ENCODE measurements around the gene TSPAN32.
"Not testable (repeated sequence)": the region's sequence is repeated elsewhere in the genome, so short reads cannot be mapped to it uniquely, and the experiment has no call there.

TSPAN32 gene

GRCh38 chr11:2267851-2268728, 33.7 kb upstream of the TSPAN32 start:
- DNase-seq: no peak

GRCh38 chr11:2268729-2269600, 32.8 kb upstream of the TSPAN32 start:
- no peak for DNase-seq

DNA sequence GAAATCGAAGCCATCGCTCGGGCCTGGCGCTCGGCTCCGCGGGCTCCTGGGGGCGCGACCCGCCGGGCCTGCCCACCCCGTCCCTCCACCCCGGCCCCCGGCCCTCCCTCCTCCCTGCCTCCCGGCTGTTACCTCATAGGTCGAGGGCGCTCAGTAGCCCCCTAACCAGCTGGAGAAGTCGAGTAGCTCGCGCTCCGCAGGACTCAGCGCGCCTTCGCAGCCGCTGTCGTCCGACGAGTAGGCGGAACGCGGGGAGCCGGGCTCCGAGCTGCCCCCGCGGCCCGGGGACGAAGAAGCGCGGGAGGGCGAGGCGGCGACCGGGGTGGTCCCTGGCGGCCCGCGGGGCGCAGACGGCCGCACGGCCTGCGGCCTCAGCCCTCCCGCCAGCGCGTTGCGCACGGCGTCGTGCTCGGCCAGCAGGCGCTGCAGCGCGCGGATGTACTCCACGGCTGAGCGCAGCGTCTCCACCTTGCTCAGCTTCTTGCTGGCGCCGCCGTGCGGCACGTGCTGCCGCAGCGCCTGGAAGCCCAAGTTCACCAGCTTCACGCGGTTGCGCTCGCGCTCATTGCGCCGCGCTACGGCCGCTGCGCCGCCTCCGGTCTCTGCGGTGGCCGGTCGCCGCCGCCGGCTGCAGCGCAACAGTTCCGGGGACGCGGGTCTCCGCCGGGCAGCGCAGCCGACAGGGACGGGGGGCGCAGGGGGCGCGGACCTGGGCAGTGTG, 32.1 kb upstream of the TSPAN32 start:
- DNase-seq: no peak

DNA sequence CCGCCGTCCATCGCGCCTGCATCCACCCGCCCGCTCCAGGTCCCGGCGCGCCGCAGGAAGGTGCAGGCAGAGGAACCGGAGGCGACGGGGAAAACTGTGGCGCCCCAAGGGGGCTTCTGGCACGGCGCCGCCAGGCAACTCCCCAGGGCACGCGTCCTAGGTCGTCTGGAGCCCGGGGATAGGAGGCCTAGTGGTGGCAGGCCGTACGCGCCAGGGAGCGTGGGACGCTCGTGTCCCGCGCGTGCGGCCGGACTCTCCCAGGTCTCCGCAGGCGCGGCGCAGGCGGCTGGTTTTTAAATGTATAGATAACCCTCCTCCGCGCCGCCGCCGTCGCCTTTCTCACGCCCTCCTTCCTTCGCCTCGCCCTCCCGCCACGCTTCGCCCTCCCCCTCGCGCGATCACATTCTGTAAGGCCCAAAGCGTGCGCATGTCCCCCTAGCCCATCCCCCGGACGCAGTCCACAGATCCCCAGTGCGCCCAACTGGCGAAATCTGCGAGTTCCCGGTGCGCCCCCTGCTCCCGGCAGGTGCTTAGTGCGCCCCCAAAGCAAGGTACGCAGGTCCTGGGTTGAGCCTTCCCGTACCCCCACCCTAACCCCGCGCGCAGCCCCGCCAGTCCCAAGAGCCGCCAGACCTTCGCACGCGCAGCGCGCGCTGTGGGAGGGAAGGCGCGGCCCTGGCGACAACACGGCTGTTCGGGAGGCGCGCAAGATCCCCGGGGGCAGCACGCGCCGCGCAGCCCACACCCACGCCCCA, 31.3 kb upstream of the TSPAN32 start, which contains the start of gene ASCL2:
Gene ASCL2 (minus strand): TSS at position 267 of the 755 bp plus-strand sequence. CDS start 256 bp downstream, at position 11.
- DNase-seq: no peak

DNA sequence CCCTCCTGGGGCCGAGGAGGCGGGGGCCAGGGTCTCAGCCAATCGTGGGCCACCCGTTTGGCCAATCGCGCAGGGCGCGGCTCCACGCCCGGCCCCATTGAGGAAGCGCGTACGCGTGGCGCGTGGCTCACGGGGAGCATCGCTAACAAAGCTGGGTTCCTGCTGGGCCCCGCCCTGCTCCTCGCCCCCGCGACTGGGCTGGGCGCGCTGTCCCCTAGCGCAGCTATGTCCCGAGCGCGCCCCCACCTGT, 30.8 kb upstream of the TSPAN32 start:
- DNase-seq: no peak

DNA sequence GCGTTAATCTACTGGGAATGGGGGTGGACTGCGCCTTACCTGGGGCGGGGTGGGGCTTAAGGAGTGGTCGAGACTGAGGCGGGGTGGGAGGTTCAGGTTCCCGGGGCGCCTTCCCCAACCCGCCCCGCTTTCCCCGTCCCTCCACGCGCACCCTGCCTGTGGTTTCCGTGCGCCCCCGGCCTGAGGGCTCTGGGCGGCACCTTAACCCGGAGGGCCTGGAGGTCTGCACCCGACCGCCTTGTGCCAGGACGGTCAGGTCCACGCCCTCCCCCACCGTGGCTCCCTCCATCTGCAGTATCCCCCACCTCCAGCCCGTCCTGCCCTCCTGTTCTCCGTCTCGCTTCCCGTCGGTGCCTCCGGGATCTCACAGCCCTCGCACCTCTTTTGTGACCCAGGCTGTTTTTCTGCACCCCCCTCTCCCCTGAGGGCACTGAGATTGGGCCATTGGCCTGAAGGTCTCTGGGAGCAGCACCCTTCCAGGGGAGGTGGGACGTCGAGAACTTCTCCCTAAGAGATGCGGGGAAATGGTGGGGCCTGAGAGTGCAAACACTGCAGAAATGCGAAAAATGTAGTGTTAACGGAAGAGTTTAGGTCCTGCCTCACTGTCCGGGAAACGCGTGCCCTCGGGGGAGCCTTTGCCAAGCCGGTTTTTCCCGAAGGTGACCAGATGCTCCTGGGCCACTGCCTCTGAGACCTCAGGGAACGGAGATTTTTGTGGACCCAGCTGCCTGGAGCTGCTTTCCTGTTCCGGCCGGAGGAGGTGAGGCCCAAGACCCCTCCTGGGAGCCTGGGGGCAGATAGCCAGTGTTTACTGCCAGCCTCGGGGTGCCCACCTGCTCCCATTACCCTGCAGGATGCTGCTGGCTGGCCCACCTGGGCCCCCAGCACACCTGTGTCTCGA, 30.2 kb upstream of the TSPAN32 start:
- no peak for DNase-seq

DNA sequence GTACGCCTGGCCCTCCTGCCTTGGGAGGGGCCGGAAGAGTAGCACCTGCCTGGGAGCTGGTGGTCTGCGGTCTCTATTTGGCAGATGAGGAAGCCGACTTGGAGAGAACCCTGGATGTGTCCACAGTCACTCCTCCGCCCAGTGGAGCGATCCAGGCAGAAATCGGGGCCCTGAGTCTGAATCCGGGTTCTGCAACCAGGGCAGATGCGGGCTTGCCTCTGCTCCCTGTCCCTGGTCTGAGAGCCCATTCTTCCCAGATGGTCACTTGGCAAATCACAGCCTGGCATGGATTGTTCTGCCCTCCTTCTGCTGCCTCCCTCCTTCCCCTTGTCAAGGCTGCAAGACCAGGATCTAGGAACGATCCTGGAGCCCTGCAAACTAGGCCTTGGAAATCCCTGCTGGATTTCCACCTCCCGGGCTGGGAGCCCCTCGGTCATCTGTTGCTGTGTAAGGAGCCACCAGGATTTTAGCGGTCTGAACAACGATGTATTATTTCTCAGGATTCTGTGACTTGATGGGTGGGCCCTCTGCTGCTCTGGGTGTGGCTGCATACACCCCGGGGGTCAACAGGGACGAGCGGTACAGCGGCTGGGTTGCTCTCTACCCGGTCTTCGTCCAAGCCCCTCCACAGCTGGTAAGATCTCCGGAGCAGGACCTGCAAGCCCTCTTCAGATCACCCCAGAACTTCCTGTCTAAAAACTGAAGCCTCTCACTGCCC, 29.4 kb upstream of the TSPAN32 start:
- no peak for DNase-seq

- no peak for DNase-seq
These were observed 28.9 kb upstream of the TSPAN32 start for GRCh38 chr11:2272946-2273280.

GRCh38 chr11:2273311-2273710, 28.5 kb upstream of the TSPAN32 start:
- DNase-seq: no peak

GRCh38 chr11:2273771-2274170, 28.0 kb upstream of the TSPAN32 start:
- DNase-seq: no peak

DNA sequence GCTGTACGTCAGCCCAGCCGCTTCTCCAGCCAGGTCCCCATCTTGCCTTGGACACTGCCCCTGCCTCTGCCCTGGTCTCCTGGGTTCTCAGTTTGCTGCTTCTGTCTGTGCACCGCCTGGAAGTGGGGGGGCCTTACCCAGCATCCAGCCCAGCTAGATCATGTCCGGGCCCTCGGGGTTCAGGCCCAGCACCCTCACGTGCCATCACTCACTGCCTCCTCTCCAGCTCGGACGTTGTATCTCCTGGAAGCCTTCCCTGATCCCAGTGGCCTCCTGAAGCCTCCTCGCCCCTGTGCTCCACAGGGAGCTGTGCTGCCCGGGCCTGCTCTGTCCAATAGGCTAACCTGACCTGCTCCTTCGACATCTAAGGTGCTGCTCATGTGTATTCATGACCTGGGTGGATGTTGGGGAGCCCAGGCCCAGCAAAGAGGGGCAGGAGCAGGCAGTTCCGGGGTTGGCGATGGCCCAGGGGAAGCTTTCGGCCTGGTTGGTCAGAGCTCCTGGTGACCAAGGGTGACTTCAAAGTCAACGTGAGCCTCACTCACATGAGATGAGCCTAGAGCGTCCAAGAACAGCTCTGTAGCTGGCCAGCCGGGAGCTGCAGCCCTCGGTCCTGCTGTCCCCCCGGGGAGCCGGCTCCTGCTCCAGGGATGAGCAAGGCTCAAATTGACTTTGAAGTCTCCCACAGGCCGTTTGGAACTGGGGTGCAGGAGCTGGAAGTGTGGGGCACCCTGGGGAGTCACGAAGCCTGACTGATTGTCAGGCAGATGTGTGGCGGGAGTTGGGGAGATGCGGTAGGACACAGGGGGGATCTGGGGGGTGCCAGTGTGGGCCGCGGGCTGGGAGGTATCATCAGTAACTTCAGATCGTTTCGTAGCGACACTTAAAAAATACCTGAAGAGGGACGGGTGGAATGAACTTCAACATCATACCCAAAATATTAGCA, 26.2 kb upstream of the TSPAN32 start:
- no peak for DNase-seq

GRCh38 chr11:2276280-2277007, 25.4 kb upstream of the TSPAN32 start:
- no peak for DNase-seq

GRCh38 chr11:2277008-2277346, 24.8 kb upstream of the TSPAN32 start:
- DNase-seq: no peak

- DNase-seq: no peak
These were observed 23.8 kb upstream of the TSPAN32 start for GRCh38 chr11:2277933-2278523.

DNA sequence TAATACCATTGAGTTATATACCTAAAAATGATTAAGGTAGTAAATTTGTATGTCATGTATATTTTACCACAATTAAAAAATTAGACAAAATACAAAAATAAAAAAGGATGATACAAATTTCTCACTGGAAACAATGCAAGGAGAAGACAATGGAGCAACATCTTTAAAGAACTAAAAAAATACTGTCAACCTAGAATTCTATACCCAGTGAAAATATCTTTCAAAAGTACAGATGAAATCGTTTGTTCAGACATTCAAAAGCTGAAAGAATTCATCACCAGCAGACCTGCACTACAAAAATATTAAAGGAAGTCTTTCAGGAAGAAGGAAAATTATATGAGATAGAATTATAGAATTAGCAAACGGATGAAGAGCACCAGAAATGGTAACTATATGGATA, 21.6 kb upstream of the TSPAN32 start:
- DNase-seq: no peak

DNA sequence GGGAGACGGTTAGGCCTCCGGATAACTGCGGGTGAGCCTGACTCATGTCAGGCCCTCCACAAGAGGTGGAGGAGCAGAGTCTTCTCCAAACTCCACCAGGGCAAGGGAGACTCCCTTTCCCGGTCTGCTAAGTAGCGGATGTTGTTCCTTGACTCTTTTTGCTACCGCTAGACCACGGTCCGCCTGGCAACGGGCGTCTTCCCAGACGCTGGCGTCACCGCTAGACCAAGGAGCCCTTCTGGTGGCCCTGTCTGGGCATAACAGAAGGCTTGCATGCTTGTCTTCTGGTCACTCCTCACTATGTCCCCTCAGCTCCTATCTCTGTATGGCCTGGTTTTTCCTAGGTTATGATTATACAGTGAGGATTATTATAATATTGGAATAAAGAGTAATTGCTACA, 15.5 kb upstream of the TSPAN32 start:
- DNase-seq: not testable (repeated sequence)

- no peak for DNase-seq
These were observed 14.7 kb upstream of the TSPAN32 start for GRCh38 chr11:2287091-2287490.

- DNase-seq: no peak
These were observed 12.5 kb upstream of the TSPAN32 start for GRCh38 chr11:2289350-2289749.

DNA sequence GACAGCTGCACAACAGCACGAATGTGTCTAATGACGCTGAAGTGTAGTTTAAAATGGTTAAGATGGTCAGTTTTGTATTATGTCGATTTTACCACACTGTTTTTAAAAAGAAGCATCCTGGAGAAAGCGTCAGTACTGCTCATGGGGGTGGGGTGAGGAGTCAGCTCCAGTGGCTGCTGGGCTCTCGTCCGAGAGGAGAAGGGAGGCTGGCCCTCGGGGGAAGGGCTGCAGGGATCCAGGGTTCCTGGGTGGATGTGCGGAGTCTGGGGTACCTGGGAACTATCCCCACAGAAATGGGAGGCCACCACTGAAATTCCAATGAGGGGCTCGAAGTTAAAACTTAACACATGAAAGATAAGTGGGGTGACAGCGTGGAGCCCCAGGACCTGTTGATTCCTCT, 12.0 kb upstream of the TSPAN32 start:
- no peak for DNase-seq

Measured in NCI-H2029 treated with DMSO at 0.1 percent for 48 hours (cell line).